Liver (tissue), 3 donors: ENCODE measurements around the gene COL17A1.

Source experiments
- ATF3 ChIP-seq: IDR thresholded peaks from 2 replicates; pipeline ENCODE4 v1.6.1; 2016; ENCODE audit warnings: antibody characterized with exemption
- CTCF ChIP-seq: fragments of 150-350 bp; IDR thresholded peaks from 2 replicates; pipeline ENCODE4 v1.5.1; 2017; ENCODE audit warnings: improper control_type of control experiment, low read depth, low read length; ENCODE audit not compliant: missing input control
- FOXA1 ChIP-seq: IDR thresholded peaks from 2 replicates; pipeline ENCODE4 v1.6.1; 2016; ENCODE audit warnings: antibody characterized with exemption
- GABPA ChIP-seq, 2 donors: IDR thresholded peaks in 1 of 2; conservative IDR thresholded peaks in 1 of 2; 2 replicates each; pipeline ENCODE4 v1.6.1; 2016; ENCODE audit warnings: antibody characterized with exemption in 2 of 2, mild to moderate bottlenecking in 1 of 2, moderate library complexity in 1 of 2
- JUND ChIP-seq, 2 donors: IDR thresholded peaks; 2 replicates each; pipeline ENCODE4 v1.6.1; 2016; ENCODE audit warnings: antibody characterized with exemption in 2 of 2
- NR2F2 ChIP-seq: IDR thresholded peaks from 2 replicates; pipeline ENCODE4 v1.6.1; 2016; ENCODE audit warnings: antibody characterized with exemption
- RAD21 ChIP-seq, 2 donors: IDR thresholded peaks; 2 replicates each; pipeline ENCODE4 v1.6.1; 2016; ENCODE audit warnings: antibody characterized with exemption in 2 of 2, mild to moderate bottlenecking in 2 of 2
- REST ChIP-seq: IDR thresholded peaks from 2 replicates; pipeline ENCODE4 v1.6.1; 2016; ENCODE audit warnings: antibody characterized with exemption, mild to moderate bottlenecking
- RXRA ChIP-seq, 2 donors: IDR thresholded peaks; 2 replicates each; pipeline ENCODE4 v1.6.1; 2017 to 2018; ENCODE audit warnings: antibody characterized with exemption in 2 of 2, mild to moderate bottlenecking in 1 of 2
- SP1 ChIP-seq: IDR thresholded peaks from 2 replicates; pipeline ENCODE4 v1.6.1; 2018; ENCODE audit warnings: antibody characterized with exemption, mild to moderate bottlenecking
- TAF1 ChIP-seq: conservative IDR thresholded peaks from 2 replicates; pipeline ENCODE4 v1.6.1; 2016; ENCODE audit warnings: antibody characterized with exemption, mild to moderate bottlenecking
- YY1 ChIP-seq: IDR thresholded peaks from 2 replicates; pipeline ENCODE4 v1.6.1; 2016; ENCODE audit warnings: antibody characterized with exemption, mild to moderate bottlenecking
- ZBTB33 ChIP-seq: IDR thresholded peaks from 2 replicates; pipeline ENCODE4 v1.6.1; 2016; ENCODE audit warnings: antibody characterized with exemption
- donor health status: healthy.
- donor health status: healthy.

- TF ChIP-seq CTCF (peak; percentile 16), RAD21 (IDR thresholded peaks at IDR 0.05) (peak in 1 of 2 donors; percentile 31), JUND (IDR thresholded peaks at IDR 0.05) (no peak), GABPA (IDR thresholded peaks at IDR 0.05 in 1 of 2, conservative IDR thresholded peaks at IDR 0.05 in 1 of 2) (no peak), YY1 (no peak), NR2F2 (no peak), REST (no peak), ATF3 (no peak), RXRA (IDR thresholded peaks at IDR 0.05) (no peak), FOXA1 (no peak), TAF1 (no peak), ZBTB33 (no peak), SP1 (no peak)
Measured at GRCh38 chr10:104127411-104127810, 41.7 kb upstream of the COL17A1 start.
